ENCODE measurements around the gene PKNOX2.

The PKNOX2 gene

GRCh38 chr11:125123947-125124617 lies 40.5 kb upstream of the PKNOX2 start:
- Histone ChIP-seq H3K9me2 (replicated peaks; ENCODE audit: control insufficient read depth, low read length) (no peaks in the 10 kb centered on the region), H3K27ac (ENCODE audit: low read depth, low read length) (no peak overlapping the region), H3F3A (ENCODE audit: control insufficient read depth, insufficient read depth) (no peaks in the 10 kb centered on the region), H3K4me2 (ENCODE audit: low read length) (peak overlapping the region; percentile 54), H3K36me3 (ENCODE audit: control insufficient read depth, low read length) (no peaks in the 10 kb centered on the region), H4K20me1 (ENCODE audit: control insufficient read depth, insufficient read depth, low read depth, low read length) (no peaks in the 10 kb centered on the region), H3K4me3 (ENCODE audit: low read length) (peak overlapping the region; percentile 44), H3K79me2 (ENCODE audit: control insufficient read depth, low read length) (no peaks in the 10 kb centered on the region), H3K4me1 (ENCODE audit: control insufficient read depth, low read length) (peaks cover 11% of the 10 kb centered on the region), H3K27me3 (ENCODE audit: control insufficient read depth, low read length) (peaks cover 2% of the 10 kb centered on the region; the same call in 1 of the 2 replicates), H3K9me3 (ENCODE audit: control insufficient read depth, insufficient read depth, low read length) (peaks cover 8% of the 10 kb centered on the region; the same call in 1 of the 2 replicates)
- no peak for TF ChIP-seq EZH2phosphoT487 (IDR thresholded peaks at IDR 0.05; ENCODE audit: borderline replicate concordance, low read length)
- peak; percentile 79 for TF ChIP-seq CTCF (IDR thresholded peaks at IDR 0.05; ENCODE audit: low read depth, low read length, poor library complexity, severe bottlenecking)

GRCh38 chr11:125124618-125124992 lies 39.9 kb upstream of the PKNOX2 start:
- no peaks in the 10 kb centered on the region for H4K20me1 ChIP-seq (ENCODE audit: control insufficient read depth, insufficient read depth, low read depth, low read length)
- no peaks in the 10 kb centered on the region for H3F3A ChIP-seq (ENCODE audit: control insufficient read depth, insufficient read depth)
- H3K4me3 ChIP-seq (ENCODE audit: low read length), result peak overlapping the region; percentile 44; the same call in 1 of the 2 replicates
- no peak overlapping the region for H3K27ac ChIP-seq (ENCODE audit: low read depth, low read length)
- no peaks in the 10 kb centered on the region for H3K36me3 ChIP-seq (ENCODE audit: control insufficient read depth, low read length)
- TF ChIP-seq EZH2phosphoT487 (IDR thresholded peaks at IDR 0.05; ENCODE audit: borderline replicate concordance, low read length) (no peak), CTCF (IDR thresholded peaks at IDR 0.05; ENCODE audit: low read depth, low read length, poor library complexity, severe bottlenecking) (no peak)
- H3K27me3 ChIP-seq (ENCODE audit: control insufficient read depth, low read length), result peaks cover 2% of the 10 kb centered on the region; the same call in 1 of the 2 replicates
- peak overlapping the region; percentile 54 for H3K4me2 ChIP-seq (ENCODE audit: low read length)
- no peaks in the 10 kb centered on the region for H3K9me2 ChIP-seq (replicated peaks; ENCODE audit: control insufficient read depth, low read length)
- H3K4me1 ChIP-seq (ENCODE audit: control insufficient read depth, low read length), result peaks cover 11% of the 10 kb centered on the region
- peaks cover 8% of the 10 kb centered on the region; the same call in 1 of the 2 replicates for H3K9me3 ChIP-seq (ENCODE audit: control insufficient read depth, insufficient read depth, low read length)
- H3K79me2 ChIP-seq (ENCODE audit: control insufficient read depth, low read length), result no peaks in the 10 kb centered on the region

GRCh38 chr11:125128450-125128849 lies 36.1 kb upstream of the PKNOX2 start:
- H3K79me2 ChIP-seq (ENCODE audit: control insufficient read depth, low read length), result no peaks in the 10 kb centered on the region
- no peak overlapping the region for H3K4me2 ChIP-seq (ENCODE audit: low read length)
- H3K9me2 ChIP-seq (replicated peaks; ENCODE audit: control insufficient read depth, low read length), result no peaks in the 10 kb centered on the region
- H3K27ac ChIP-seq (ENCODE audit: low read depth, low read length), result no peak overlapping the region
- H3K9me3 ChIP-seq (ENCODE audit: control insufficient read depth, insufficient read depth, low read length), result peaks cover 5% of the 10 kb centered on the region; the same call in 1 of the 2 replicates
- H3K36me3 ChIP-seq (ENCODE audit: control insufficient read depth, low read length), result no peaks in the 10 kb centered on the region
- peaks cover 2% of the 10 kb centered on the region; the same call in 1 of the 2 replicates for H3K27me3 ChIP-seq (ENCODE audit: control insufficient read depth, low read length)
- H3K4me1 ChIP-seq (ENCODE audit: control insufficient read depth, low read length), result peaks cover 11% of the 10 kb centered on the region
- no peaks in the 10 kb centered on the region for H3F3A ChIP-seq (ENCODE audit: control insufficient read depth, insufficient read depth)
- TF ChIP-seq CTCF (IDR thresholded peaks at IDR 0.05; ENCODE audit: low read depth, low read length, poor library complexity, severe bottlenecking) (no peak), EZH2phosphoT487 (IDR thresholded peaks at IDR 0.05; ENCODE audit: borderline replicate concordance, low read length) (no peak)
- H3K4me3 ChIP-seq (ENCODE audit: low read length), result no peak overlapping the region
- no peaks in the 10 kb centered on the region for H4K20me1 ChIP-seq (ENCODE audit: control insufficient read depth, insufficient read depth, low read depth, low read length)

All from DOHH2 (cell line).